H54 (cell line): ENCODE measurements around the gene BNC2.

Experiments used
- DNase-seq: peaks from one replicate; pipeline ENCODE4 v3.0.0; 2011; ENCODE audit warnings: low spot score, mixed read lengths; ENCODE audit not compliant: insufficient read length
- FAIRE-seq: peaks from 3 replicates; lab custom pipeline; 2011; peaks lifted over from hg19 to GRCh38; lab: Jason Lieb, UNC
- POLR2A ChIP-seq: IDR thresholded peaks from 2 replicates; pipeline ENCODE4 v1.6.1; 2011; ENCODE audit warnings: low read depth, mild to moderate bottlenecking, low read length

Gene BNC2

GRCh38 chr9:16782490-16782889, 88.0 kb downstream of the BNC2 start:
- FAIRE-seq (no peak), DNase-seq (no peak)
- no peak for TF ChIP-seq POLR2A

DNA sequence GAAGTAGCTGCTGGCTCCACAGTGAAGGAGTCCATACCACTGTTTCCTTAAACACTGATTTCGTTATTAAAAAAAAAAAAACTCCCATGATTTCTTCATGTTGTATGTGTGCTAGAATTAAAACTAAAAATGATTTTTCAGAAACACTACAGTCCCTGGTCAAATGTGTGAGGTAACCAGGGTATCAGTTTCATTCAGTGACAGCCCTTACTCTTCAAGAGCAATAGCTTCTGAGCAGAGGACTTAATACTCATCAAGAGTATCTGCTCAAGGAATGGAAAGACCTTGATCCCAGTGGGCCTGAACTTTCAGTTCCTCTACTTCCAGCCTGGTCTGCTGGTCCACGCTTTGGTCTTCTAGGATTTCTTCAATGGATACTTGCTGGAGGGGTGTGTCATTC, 95.1 kb downstream of the BNC2 start:
- no peak for TF ChIP-seq POLR2A
- FAIRE-seq: no peak

GRCh38 chr9:16773617-16774016, 96.9 kb downstream of the BNC2 start:
- TF ChIP-seq POLR2A: no peak
- no peak for FAIRE-seq
- no peak for DNase-seq

More for the DNA sequence above, 95.1 kb downstream of the BNC2 start:
- no peak for DNase-seq

DNA sequence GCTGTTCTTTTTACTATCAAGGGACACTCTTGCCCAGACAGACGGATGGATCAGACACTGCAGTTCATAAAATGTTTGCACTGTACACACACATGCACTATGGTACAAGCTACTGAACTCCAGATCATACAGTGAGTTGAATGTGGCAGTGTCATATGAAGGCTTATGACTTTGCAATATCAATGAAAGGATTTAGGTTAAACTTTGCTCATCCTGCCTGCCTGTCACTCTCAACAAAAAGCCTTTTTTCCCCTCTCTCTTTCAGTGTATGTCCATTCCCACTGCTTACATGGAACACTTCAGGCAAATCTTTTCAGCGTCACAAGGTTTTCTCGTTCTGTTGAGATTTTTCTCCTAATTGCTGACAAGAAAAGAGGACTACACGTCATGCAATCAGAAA, 97.4 kb downstream of the BNC2 start:
- DNase-seq (no peak), FAIRE-seq (no peak)
- TF ChIP-seq POLR2A: no peak

- no peak for TF ChIP-seq POLR2A
- FAIRE-seq: no peak
- DNase-seq: no peak
These were observed 99.1 kb downstream of the BNC2 start for GRCh38 chr9:16771356-16771755.

- FAIRE-seq (no peak), DNase-seq (no peak)
- no peak for TF ChIP-seq POLR2A
These were observed 101.2 kb downstream of the BNC2 start for GRCh38 chr9:16769291-16769690.

- no peak for TF ChIP-seq POLR2A
- DNase-seq: no peak
- no peak for FAIRE-seq
These were observed 101.7 kb downstream of the BNC2 start for GRCh38 chr9:16768816-16769215.

DNA sequence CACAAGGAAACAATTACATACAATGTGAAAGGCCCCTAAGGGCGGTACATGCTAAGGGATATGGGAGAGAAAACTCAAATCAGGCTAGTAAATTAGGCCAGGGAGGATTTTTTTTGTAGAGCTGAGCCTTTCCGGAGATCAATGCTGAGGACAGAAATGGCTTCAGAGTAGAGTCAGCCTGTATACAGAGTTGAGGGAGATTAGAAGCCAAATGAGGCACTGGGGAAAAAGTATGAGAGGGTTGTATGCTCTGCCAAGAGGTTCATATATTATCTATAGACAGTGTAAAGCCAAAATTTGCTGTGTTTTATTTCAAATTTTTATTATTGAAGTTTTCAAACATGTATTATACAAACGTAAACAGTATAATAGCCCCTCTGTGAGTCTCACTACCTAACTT, 103.1 kb downstream of the BNC2 start:
- TF ChIP-seq POLR2A: no peak
- no peak for DNase-seq
- FAIRE-seq: no peak

DNA sequence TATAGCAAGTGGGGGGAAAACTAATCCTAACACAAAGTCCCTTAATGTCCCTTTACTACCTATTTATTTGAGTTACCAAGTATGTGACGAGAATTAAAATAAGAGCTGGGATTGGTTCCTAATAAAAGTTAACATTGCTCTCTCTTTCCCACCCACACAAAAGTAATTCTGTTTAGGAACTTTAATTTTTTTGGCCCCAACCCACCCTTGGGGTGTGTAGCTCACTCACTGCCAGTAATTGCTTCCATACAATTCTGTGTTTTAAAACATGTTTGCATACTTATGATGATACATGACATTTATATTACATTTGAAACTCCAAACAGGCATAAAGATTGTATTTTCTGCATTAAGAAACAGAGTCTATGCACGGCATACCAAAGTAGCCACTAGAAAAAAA, 106.5 kb downstream of the BNC2 start:
- DNase-seq (no peak), FAIRE-seq (no peak)
- no peak for TF ChIP-seq POLR2A

DNA sequence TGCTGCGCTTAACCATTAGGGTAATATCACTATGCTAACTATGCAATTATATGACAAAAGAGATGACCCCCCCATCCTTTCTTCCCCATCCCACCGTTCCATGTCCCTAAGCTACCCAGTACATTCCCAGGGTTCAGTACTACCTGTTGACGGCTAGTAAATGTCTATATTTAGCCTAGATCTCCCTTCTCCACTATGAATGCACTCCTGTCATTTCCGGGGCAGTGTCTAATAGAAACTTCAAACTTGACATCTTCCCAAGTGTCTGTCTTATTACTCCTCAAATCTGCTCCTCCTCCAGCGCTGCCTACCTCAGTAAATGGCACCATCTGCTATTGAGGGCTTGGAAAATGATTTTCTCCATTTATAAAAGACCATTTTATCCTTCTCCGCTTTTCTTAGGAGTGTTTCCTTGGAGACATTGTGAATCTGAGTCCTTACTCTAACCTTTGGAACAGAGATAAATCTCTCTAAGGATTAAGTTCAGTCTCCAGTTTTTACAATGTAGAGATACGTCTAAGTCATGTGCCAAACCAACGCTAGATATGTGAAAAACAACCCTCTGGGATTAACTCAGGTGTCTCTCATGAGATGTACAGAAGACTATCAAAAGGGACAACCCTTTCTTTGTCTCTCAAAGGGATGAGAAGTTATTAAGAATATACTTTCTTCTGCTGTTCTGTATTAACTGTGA, 114.9 kb downstream of the BNC2 start:
- no peak for DNase-seq
- TF ChIP-seq POLR2A: no peak
- no peak for FAIRE-seq

GRCh38 chr9:16754662-16755061, 115.8 kb downstream of the BNC2 start:
- no peak for TF ChIP-seq POLR2A
- FAIRE-seq: no peak
- no peak for DNase-seq

DNA sequence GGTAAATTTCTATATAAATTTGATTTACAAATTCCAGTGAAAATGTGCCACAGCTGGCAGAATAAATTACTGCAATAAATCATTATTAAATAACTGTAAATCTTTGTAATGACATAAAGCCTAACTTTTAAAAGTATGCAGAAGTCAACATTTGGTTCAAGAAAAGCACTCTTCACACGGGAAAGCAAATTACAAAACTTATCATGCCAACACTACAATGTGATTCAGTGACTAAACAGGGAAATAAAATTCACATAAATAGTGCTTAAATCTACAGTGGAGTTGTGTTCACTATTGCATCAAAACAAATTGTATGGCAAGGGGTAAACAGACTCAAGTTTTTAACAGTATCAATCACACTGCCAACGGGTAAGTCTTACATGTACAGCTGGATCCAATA, 117.2 kb downstream of the BNC2 start:
- DNase-seq: no peak
- no peak for TF ChIP-seq POLR2A
- FAIRE-seq: no peak

GRCh38 chr9:16752601-16753000, 117.9 kb downstream of the BNC2 start:
- no peak for TF ChIP-seq POLR2A
- DNase-seq (no peak), FAIRE-seq (peak; percentile 30)

DNA sequence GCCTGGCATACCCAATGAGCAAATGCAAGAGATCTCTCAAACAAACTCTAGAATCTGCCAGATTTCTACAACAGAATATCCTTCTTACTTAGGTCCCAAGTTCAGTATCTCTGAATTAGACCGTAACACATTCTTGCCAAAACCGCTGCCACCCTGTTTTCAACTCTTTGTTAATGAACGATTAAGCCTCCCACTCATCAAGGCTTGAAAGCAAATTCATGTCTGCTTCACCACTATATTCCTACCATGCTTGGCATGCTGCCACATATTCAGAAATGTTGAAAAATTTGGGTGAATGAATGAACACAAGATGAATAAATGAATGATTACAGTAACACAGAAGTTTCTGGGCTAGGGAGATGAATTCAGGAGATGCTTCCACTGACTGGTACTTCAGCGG, 119.9 kb downstream of the BNC2 start:
- TF ChIP-seq POLR2A: no peak
- DNase-seq (no peak), FAIRE-seq (peak; percentile 6)

- no peak for TF ChIP-seq POLR2A
- DNase-seq (no peak), FAIRE-seq (no peak)
These were observed 125.1 kb downstream of the BNC2 start for GRCh38 chr9:16745359-16745758.
